Lung (tissue), 16 donors: ENCODE measurements around the gene MLN. TPM values are rescaled to one million over a fixed set of nuclear protein-coding genes. Genes with fewer than 3 reads are reported as not detected.

Experiments
- ATAC-seq: fragments of 200-7000 bp; cut with Tn5 transposase; one replicate; pipeline ENCODE4 v1.9.1; 2020; ENCODE audit warnings: moderate number of reproducible peaks; ENCODE audit not compliant: insufficient read depth, low FRiP score
- DNase-seq, 3 donors: peaks; one replicate each; pipeline ENCODE4 v3.0.0-alpha.2; 2013 to 2017
- H3K27ac ChIP-seq, 2 donors: one replicate each; pipeline ENCODE4 v1.5.1; 2013; ENCODE audit warnings: mild to moderate bottlenecking in 2 of 2, moderate library complexity in 2 of 2, control low read depth in 1 of 2, inconsistent platforms in 1 of 2, low read depth in 1 of 2, low read length in 1 of 2
- H3K27me3 ChIP-seq, 3 donors: one replicate each; pipeline ENCODE4 v1.5.1; 2013; ENCODE audit warnings: low read length in 2 of 3; ENCODE audit not compliant: control insufficient read depth in 3 of 3, insufficient read depth in 3 of 3
- H3K36me3 ChIP-seq, 4 donors: one replicate each; pipeline ENCODE4 v1.5.1; 2013; ENCODE audit warnings: low read length in 4 of 4, mild to moderate bottlenecking in 1 of 4, moderate library complexity in 1 of 4; ENCODE audit not compliant: control insufficient read depth in 4 of 4, insufficient read depth in 4 of 4
- H3K4me1 ChIP-seq, 5 donors: one replicate each; pipeline ENCODE4 v1.5.1; 2013; ENCODE audit warnings: low read length in 5 of 5, mild to moderate bottlenecking in 2 of 5, moderate library complexity in 1 of 5; ENCODE audit not compliant: control insufficient read depth in 5 of 5, insufficient read depth in 5 of 5
- H3K4me3 ChIP-seq: one replicate; pipeline ENCODE4 v1.5.1; 2013; ENCODE audit warnings: mild to moderate bottlenecking, control low read depth, moderate library complexity
- H3K9ac ChIP-seq, 2 donors: one replicate each; pipeline ENCODE4 v1.5.1; 2013; ENCODE audit warnings: low read length in 2 of 2, control low read depth in 1 of 2; ENCODE audit not compliant: insufficient read depth in 1 of 2
- H3K9me3 ChIP-seq, 4 donors: one replicate each; pipeline ENCODE4 v1.5.1; 2013; ENCODE audit warnings: low read length in 3 of 4, mild to moderate bottlenecking in 1 of 4, moderate library complexity in 1 of 4; ENCODE audit not compliant: control insufficient read depth in 4 of 4, insufficient read depth in 3 of 4
- WGBS, 2 donors: extraction: QIAGEN DNeasy Blood & Tissue Kit; methylation state at CpG; one replicate each; pipeline ENCODE4 v1.1.7; 2013; 5-methylcytosine and 5-hydroxymethylcytosine counted together
- long read RNA-seq, 5 donors: transcript quantifications; one replicate each; lab custom pipeline, GENCODE V29; 2026
- polyA plus RNA-seq, 2 donors: library from polyadenylated mRNA; stranded (reverse); fragments of 200-250 nt; gene quantifications; one replicate each; pipeline ENCODE4 v1.2.1, GENCODE V29; 2013
- total RNA-seq, 2 donors: library from RNA; depleted of rRNA in 1 of 2; stranded (reverse); fragments of >200 nt in 1 of 2; gene quantifications; one replicate each; pipeline ENCODE4 v1.2.1, GENCODE V29; 2014 to 2021
- TF ChIP-seq, protein P1 (sequence below): IDR thresholded peaks from 2 replicates; pipeline ENCODE4 v1.5.1; 2012; ENCODE audit warnings: mild to moderate bottlenecking; ENCODE audit errors: control extremely low read depth, extremely low read depth
- donor health status: control.
- donor health status: control.
- donor health status: Bipolar disorder and iron deficiency.
- donor health status: healthy.
- donor health status: DM: yes; HTN: yes; CAD: no.

MLN gene, protein sequence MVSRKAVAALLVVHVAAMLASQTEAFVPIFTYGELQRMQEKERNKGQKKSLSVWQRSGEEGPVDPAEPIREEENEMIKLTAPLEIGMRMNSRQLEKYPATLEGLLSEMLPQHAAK
- total RNA-seq, result not detected
- not detected for polyA plus RNA-seq
- long read RNA-seq, donor 1, result 0 reads
- long read RNA-seq, donor 2, partial matches to known transcripts, result 0 of 1 reads
- long read RNA-seq, donor 2, other reads (novel, unspliced or antisense), result 0 of 1 reads
- long read RNA-seq, donor 3, partial matches to known transcripts, result 0 of 1 reads
- long read RNA-seq, donor 3, other reads (novel, unspliced or antisense), result 0 of 1 reads
- long read RNA-seq, donor 4, result 0 reads
- long read RNA-seq, donor 5, result 0 reads

DNA sequence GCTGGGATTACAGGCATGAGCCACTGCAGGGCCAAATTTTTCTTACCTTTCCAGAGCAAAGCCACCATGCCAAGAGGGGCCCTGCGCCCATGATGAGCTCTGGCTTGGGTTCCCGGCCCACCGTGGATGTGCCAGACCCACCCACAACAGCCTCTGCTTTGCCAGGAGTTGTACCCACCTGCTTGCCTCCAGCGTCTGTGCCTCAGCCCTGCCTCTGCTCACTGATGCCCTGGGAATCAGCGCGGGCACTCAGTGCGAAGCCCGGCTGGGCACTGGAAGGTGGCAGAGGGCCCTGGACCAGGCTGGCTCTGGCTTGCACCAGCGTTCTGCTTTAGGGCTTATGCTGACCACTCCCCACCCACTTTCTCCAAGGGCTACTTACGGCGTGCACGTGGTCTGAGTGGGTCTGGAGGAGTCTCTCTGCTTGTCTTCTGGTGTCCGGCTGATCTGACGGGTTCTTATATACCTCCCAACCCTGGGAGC is at the start of gene MLN:
MLN (minus strand) TSS at position 433 of the 483 bp plus-strand sequence. CDS start 2,840 bp downstream, outside the sequence.
- ATAC-seq, result no peak
- WGBS, 2 donors, result 80 to 86% methylated on average over 14 of the region's 14 CpGs
- TF ChIP-seq, protein P1, sequence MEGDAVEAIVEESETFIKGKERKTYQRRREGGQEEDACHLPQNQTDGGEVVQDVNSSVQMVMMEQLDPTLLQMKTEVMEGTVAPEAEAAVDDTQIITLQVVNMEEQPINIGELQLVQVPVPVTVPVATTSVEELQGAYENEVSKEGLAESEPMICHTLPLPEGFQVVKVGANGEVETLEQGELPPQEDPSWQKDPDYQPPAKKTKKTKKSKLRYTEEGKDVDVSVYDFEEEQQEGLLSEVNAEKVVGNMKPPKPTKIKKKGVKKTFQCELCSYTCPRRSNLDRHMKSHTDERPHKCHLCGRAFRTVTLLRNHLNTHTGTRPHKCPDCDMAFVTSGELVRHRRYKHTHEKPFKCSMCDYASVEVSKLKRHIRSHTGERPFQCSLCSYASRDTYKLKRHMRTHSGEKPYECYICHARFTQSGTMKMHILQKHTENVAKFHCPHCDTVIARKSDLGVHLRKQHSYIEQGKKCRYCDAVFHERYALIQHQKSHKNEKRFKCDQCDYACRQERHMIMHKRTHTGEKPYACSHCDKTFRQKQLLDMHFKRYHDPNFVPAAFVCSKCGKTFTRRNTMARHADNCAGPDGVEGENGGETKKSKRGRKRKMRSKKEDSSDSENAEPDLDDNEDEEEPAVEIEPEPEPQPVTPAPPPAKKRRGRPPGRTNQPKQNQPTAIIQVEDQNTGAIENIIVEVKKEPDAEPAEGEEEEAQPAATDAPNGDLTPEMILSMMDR, result no peak
- no peak within 1 kb of the TSS for H3K4me3 ChIP-seq
- no peak within 1 kb of the TSS for H3K27ac ChIP-seq
- no peak within 1 kb of the TSS for H3K9ac ChIP-seq
- no peaks in the 10 kb centered on the region for H3K9me3 ChIP-seq
- H3K27me3 ChIP-seq, result no peaks in the 10 kb centered on the region
- H3K36me3 ChIP-seq, result no peaks in the 10 kb centered on the region
- H3K4me1 ChIP-seq, result no peaks in the 10 kb centered on the region
- DNase-seq, result no peak

GRCh38 chr6:33853026-33853425 is 49.2 kb upstream of the MLN start:
- Histone ChIP-seq H3K27ac (no peak overlapping the region), H3K4me3 (no peak overlapping the region), H3K9ac (no peak overlapping the region), H3K4me1 (peaks cover 0 to 17% (median 7%) of the 10 kb centered on the region in 5 donors), H3K27me3 (no peaks in the 10 kb centered on the region), H3K36me3 (no peaks in the 10 kb centered on the region), H3K9me3 (no peaks in the 10 kb centered on the region)
- TF ChIP-seq, protein P1, result no peak
- ATAC-seq (no peak), DNase-seq (no peak)
- WGBS, 2 donors, result 74 to 86% methylated on average over 4 of the region's 4 CpGs

- Histone ChIP-seq H3K9ac (no peak overlapping the region), H3K4me1 (peaks cover 0 to 10% (median 1%) of the 10 kb centered on the region in 5 donors), H3K27ac (no peak overlapping the region), H3K9me3 (no peaks in the 10 kb centered on the region), H3K36me3 (no peaks in the 10 kb centered on the region), H3K27me3 (no peaks in the 10 kb centered on the region), H3K4me3 (no peak overlapping the region)
- 28 to 34% methylated on average over 8 of the region's 8 CpGs for WGBS, 2 donors
- ATAC-seq (no peak), DNase-seq (peak; percentile 40 to 54 (median 54))
- TF ChIP-seq, protein P1, result no peak
These were observed 48.2 kb upstream of the MLN start for GRCh38 chr6:33851959-33852358.
